ENCODE results near the gene TRMT61A. TPM values are rescaled to one million over a fixed set of nuclear protein-coding genes. Genes with fewer than 3 reads are reported as not detected.
A peak's percentile ranks its signal among the peaks of the same experiment; 100 is the strongest.

The TRMT61A gene
- total and polyA plus RNA-seq, 12 donors, result 2.9 to 14.7 (median 4.0) TPM

DNA sequence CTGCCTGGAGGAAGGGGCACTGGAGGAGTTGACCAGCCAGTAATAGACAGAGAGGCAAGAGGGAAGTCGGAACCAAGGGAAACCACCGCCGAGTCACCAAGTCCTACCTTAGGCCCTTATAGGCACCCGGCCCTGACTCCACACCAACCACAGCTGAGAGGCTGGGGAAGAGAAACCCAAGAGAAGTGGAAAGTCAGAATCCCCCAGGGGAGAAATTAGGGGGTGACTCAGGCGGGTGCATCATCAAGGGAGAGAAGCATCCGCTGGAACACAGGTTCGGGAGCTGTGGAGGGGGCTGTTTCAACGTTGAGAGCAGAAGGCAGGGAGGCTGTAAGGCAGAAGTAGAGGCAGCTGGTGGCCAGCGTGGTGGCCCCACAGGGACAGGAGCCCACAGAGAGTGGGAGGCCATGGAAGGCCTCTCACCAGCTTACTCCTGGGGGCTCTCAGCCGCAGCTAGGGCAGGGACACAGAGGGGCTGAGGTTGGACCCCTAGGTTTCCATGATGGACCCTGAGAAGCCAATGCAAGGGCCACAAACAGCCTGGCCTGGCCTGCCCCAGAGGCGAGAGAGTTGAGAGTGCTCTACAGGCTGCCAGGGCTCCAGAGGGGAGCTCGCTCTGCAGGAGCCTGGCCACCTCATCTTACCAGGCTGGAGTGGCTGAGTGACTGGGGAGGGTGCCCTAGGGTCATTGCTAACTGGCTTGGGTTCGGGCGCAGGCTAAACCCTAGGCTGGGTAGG is 1.4 kb upstream of the TRMT61A start:
- DNase-seq (peak in 1 of 2 donors; percentile 19), ATAC-seq (peak in 5 of 8 donors; percentile 0 to 5 (median 1))
- TF ChIP-seq, protein P1, sequence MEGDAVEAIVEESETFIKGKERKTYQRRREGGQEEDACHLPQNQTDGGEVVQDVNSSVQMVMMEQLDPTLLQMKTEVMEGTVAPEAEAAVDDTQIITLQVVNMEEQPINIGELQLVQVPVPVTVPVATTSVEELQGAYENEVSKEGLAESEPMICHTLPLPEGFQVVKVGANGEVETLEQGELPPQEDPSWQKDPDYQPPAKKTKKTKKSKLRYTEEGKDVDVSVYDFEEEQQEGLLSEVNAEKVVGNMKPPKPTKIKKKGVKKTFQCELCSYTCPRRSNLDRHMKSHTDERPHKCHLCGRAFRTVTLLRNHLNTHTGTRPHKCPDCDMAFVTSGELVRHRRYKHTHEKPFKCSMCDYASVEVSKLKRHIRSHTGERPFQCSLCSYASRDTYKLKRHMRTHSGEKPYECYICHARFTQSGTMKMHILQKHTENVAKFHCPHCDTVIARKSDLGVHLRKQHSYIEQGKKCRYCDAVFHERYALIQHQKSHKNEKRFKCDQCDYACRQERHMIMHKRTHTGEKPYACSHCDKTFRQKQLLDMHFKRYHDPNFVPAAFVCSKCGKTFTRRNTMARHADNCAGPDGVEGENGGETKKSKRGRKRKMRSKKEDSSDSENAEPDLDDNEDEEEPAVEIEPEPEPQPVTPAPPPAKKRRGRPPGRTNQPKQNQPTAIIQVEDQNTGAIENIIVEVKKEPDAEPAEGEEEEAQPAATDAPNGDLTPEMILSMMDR (IDR thresholded peaks at IDR 0.05), result no peak

DNA sequence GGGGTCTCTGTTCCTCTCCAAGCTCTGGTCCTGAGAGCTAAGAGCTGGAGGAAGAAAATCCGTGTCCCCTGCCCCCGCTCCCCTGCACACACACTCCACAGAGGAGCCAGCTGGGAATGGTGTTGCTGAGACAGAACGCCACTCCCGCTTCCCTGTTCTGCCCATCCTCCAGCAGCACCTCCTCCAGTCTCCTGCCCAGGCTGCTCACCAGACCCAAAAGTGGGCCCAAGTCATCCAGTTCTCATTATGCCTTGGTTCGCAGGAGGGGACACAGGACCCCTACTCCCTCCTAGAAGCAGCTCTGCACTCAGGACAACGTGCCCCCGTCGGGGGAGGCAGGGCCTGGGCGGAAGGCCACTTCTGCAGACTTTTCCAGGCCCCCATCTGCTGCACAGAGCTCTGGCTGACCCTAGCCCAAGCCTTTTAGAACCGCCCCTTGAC is 830 bp upstream of the TRMT61A start:
- 24 to 26% methylated on average over 10 of the region's 10 CpGs for WGBS, 2 donors
- TF ChIP-seq, protein P1 (IDR thresholded peaks at IDR 0.05), result no peak
- H3K9me3 ChIP-seq, result no peaks in the 10 kb centered on the region
- peak in 1 of 2 donors; percentile 31 for DNase-seq
- peaks cover 0 to 9% (median 0%) of the 10 kb centered on the region in 9 donors for H3K36me3 ChIP-seq
- peaks cover 0 to 14% (median 0%) of the 10 kb centered on the region in 7 donors for H3K27me3 ChIP-seq
- peaks cover 11 to 68% (median 48%) of the 10 kb centered on the region in 9 donors for H3K4me1 ChIP-seq
- H3K27ac ChIP-seq, result peak overlapping the region; percentile 82 to 97 (median 94)
- intact Hi-C loops (cut with DNase I), result no loop called here
- ATAC-seq, result peak; percentile 14 to 75 (median 51)
- H3K4me3 ChIP-seq, result peak overlapping the region; percentile 33 to 98 (median 90)

More for the DNA sequence above, 1.4 kb upstream of the TRMT61A start:
- peaks cover 0 to 19% (median 0%) of the 10 kb centered on the region in 7 donors for H3K27me3 ChIP-seq
- H3K4me1 ChIP-seq, result peaks cover 11 to 73% (median 53%) of the 10 kb centered on the region in 9 donors
- WGBS, 2 donors, result 80 to 81% methylated on average over 14 of the region's 14 CpGs
- peak overlapping the region; percentile 82 to 97 (median 94) for H3K27ac ChIP-seq
- no peaks in the 10 kb centered on the region for H3K9me3 ChIP-seq
- H3K4me3 ChIP-seq, result peak overlapping the region in 5 of 10 donors; percentile 89 to 98 (median 91)
- intact Hi-C loops (cut with DNase I), result no loop called here
- H3K36me3 ChIP-seq, result peaks cover 0 to 3% (median 0%) of the 10 kb centered on the region in 9 donors

DNA sequence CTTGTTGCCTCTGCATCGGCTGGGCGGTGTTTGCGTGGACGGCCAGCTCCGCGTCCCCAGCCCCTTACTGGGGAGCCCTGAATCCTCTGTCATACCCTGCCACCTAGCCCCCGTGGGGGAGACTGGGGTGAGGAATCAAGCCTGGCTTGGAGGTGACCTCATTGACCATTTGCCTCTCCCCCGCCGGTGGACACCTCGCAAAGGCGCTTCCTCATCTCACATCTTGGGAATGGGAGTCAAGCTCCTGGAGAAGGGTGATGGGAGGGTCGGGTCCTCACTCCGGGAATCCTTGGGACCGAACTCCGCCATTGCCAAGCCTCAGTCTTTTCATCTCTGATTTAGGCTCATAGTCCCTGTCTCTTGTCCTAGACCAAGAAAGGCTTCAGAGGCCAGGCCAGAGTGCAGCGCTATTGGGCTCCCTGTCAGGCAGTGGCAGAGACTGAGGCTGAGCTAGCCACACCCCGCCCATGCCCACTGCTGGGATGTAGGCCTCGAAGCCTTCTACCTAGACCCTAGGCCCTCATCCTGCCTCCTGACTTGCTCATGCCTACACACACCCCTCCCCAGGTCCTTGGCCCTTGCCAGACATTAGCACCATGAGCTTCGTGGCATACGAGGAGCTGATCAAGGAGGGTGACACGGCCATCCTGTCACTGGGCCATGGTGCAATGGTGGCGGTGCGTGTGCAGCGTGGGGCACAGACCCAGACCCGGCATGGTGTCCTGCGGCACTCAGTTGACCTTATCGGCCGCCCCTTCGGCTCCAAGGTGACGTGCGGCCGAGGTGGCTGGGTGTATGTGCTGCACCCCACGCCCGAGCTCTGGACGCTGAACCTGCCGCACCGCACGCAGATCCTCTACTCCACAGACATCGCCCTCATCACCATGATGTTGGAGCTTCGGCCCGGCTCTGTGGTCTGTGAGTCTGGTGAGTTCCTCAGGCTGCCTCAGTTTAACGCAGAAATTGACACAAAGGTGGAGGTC is 678 bp downstream of the TRMT61A start:
- DNase-seq (no peak), ATAC-seq (peak in 1 of 8 donors; percentile 2)
- Histone ChIP-seq H3K9me3 (no peaks in the 10 kb centered on the region), H3K27ac (peak overlapping the region in 9 of 10 donors; percentile 83 to 97 (median 94)), H3K4me3 (peak overlapping the region; percentile 69 to 98 (median 90)), H3K36me3 (peaks cover 0 to 24% (median 0%) of the 10 kb centered on the region in 9 donors), H3K27me3 (no peaks in the 10 kb centered on the region), H3K4me1 (peaks cover 11 to 59% (median 45%) of the 10 kb centered on the region in 9 donors)
- intact Hi-C loops (cut with DNase I), result no loop called here
- TF ChIP-seq, protein P1 (IDR thresholded peaks at IDR 0.05), result no peak
- 51 to 53% methylated on average over 42 of the region's 42 CpGs for WGBS, 2 donors

DNA sequence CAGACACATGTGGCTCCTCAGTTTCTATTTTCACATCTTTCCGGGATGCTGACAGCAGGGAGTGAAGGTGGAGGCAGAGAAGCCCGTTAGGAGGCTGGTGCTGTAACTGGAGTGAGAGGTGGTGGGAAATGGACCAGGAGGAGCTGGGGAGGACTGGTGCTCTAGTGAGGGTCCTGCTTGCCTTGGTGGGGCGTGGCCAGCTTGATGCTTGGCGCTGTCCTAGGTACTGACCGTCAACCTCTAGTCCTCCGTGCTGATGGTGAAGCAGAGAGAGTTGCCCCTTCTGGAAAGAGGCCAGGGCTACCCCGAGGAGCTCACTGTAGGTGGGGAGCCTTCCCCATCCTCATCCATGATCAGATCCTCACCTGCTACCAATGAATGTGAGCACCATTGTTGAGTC is 1.4 kb downstream of the TRMT61A start:
- WGBS, 2 donors, result 46 to 59% methylated on average over 7 of the region's 7 CpGs
- peaks cover 0 to 29% (median 0%) of the 10 kb centered on the region in 9 donors for H3K36me3 ChIP-seq
- intact Hi-C loops (cut with DNase I), result no loop called here

More for the DNA sequence above, 1.4 kb downstream of the TRMT61A start:
- Histone ChIP-seq H3K4me1 (peaks cover 11 to 54% (median 44%) of the 10 kb centered on the region in 9 donors), H3K4me3 (peak overlapping the region in 3 of 10 donors; percentile 90 to 98 (median 91)), H3K27me3 (no peaks in the 10 kb centered on the region), H3K9me3 (no peaks in the 10 kb centered on the region), H3K27ac (no peak overlapping the region)
- ATAC-seq, result no peak
- TF ChIP-seq, protein P1 (IDR thresholded peaks at IDR 0.05), result no peak
- DNase-seq, result no peak
